SK-N-MC (cell line): ENCODE results near the gene SLC25A45.

Source experiments
- EZH2 ChIP-seq: fragments of 200-600 bp; sonication (generic); IDR thresholded peaks from one replicate; pipeline ENCODE4 v1.6.1; 2017; ENCODE audit warnings: antibody characterized with exemption
- POLR2AphosphoS5 ChIP-seq: IDR thresholded peaks from 2 replicates; pipeline ENCODE4 v1.6.1; 2012; ENCODE audit warnings: mild to moderate bottlenecking, low read depth, low read length, borderline replicate concordance

- TF ChIP-seq EZH2 = no peak
- no peak for TF ChIP-seq POLR2AphosphoS5
Measured at GRCh38 chr11:65383778-65384177, 1.3 kb upstream of the SLC25A45 start.
